Lower lobe of right lung (tissue), 2 donors: ENCODE data around the gene EHD4. TPM values are rescaled to one million over a fixed set of nuclear protein-coding genes. Genes with fewer than 3 reads are reported as not detected.

Experiments used
- ATAC-seq, 2 donors: fragments of 200-7000 bp; cut with Tn5 transposase; one replicate each; pipeline ENCODE4 v1.9.1; 2020 to 2022; ENCODE audit warnings: mild to moderate bottlenecking in 2 of 2, moderate library complexity in 2 of 2
- DNase-seq: peaks from one replicate; pipeline ENCODE4 v3.0.0-alpha.2; 2020
- H3K27ac ChIP-seq: fragments of 200-600 bp; one replicate; pipeline ENCODE4 v1.8.0; 2022
- H3K27me3 ChIP-seq: fragments of 200-600 bp; one replicate; pipeline ENCODE4 v1.8.0; 2022; ENCODE audit warnings: low read depth
- H3K36me3 ChIP-seq: fragments of 200-600 bp; one replicate; pipeline ENCODE4 v1.8.0; 2022; ENCODE audit warnings: mild to moderate bottlenecking
- H3K4me1 ChIP-seq: fragments of 200-600 bp; one replicate; pipeline ENCODE4 v1.8.0; 2022
- H3K4me3 ChIP-seq: fragments of 200-600 bp; one replicate; pipeline ENCODE4 v1.8.0; 2022; ENCODE audit warnings: mild to moderate bottlenecking
- H3K9me3 ChIP-seq: fragments of 200-600 bp; one replicate; pipeline ENCODE4 v1.8.0; 2022
- intact Hi-C: fragments of 100-400 bp; cut with DNase I; formaldehyde crosslinking; loops from one replicate; pipeline ENCODE4 v1.11.0; 2022
- total RNA-seq: library from RNA; stranded (reverse); fragmentation: NEBNext Ultra II Directional; extraction: Animal tissue kit (Norgen Biotek cat#: 25700); gene quantifications from one replicate; pipeline ENCODE4 v1.2.1, GENCODE V29; 2021
- TF ChIP-seq, protein P1 (sequence below): fragments of 200-600 bp; IDR thresholded peaks from one replicate; pipeline ENCODE4 v1.8.0; 2022; ENCODE audit warnings: antibody characterized with exemption, mild to moderate bottlenecking
- donor health status: DM: no; HTN: yes; CAD: no; lungs with severe emphysema.

The EHD4 gene
- total RNA-seq, 1 donor from 2014 or later, result 35.0 TPM

DNA sequence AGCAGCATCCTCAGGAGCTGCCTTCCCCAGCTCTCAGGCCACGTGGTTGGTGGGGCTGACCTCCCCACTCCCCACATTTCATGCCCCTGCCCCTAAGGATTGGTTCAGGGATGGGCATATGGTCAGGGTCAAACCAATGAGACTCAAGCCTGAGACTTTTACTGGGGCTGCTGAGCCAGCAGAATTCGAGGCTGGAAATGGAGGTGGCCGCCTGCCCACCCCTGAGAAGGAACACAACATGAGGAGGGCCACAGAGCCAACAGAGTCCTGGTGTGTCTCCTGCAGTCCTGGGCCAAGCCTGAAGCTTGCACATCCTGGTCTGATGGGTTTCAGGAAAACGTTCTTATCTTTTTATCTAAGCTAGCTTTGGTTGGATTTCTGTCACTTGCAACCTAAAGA lies 5.9 kb downstream of the EHD4 start:
- Histone ChIP-seq H3K4me1 (peaks cover 63% of the 10 kb centered on the region), H3K4me3 (no peak overlapping the region), H3K36me3 (no peaks in the 10 kb centered on the region), H3K9me3 (no peaks in the 10 kb centered on the region), H3K27ac (peak overlapping the region; percentile 24), H3K27me3 (no peaks in the 10 kb centered on the region)
- intact Hi-C loops, result no loop called here
- ATAC-seq, result no peak
- TF ChIP-seq, protein P1, sequence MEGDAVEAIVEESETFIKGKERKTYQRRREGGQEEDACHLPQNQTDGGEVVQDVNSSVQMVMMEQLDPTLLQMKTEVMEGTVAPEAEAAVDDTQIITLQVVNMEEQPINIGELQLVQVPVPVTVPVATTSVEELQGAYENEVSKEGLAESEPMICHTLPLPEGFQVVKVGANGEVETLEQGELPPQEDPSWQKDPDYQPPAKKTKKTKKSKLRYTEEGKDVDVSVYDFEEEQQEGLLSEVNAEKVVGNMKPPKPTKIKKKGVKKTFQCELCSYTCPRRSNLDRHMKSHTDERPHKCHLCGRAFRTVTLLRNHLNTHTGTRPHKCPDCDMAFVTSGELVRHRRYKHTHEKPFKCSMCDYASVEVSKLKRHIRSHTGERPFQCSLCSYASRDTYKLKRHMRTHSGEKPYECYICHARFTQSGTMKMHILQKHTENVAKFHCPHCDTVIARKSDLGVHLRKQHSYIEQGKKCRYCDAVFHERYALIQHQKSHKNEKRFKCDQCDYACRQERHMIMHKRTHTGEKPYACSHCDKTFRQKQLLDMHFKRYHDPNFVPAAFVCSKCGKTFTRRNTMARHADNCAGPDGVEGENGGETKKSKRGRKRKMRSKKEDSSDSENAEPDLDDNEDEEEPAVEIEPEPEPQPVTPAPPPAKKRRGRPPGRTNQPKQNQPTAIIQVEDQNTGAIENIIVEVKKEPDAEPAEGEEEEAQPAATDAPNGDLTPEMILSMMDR, result no peak
- no peak for DNase-seq

DNA sequence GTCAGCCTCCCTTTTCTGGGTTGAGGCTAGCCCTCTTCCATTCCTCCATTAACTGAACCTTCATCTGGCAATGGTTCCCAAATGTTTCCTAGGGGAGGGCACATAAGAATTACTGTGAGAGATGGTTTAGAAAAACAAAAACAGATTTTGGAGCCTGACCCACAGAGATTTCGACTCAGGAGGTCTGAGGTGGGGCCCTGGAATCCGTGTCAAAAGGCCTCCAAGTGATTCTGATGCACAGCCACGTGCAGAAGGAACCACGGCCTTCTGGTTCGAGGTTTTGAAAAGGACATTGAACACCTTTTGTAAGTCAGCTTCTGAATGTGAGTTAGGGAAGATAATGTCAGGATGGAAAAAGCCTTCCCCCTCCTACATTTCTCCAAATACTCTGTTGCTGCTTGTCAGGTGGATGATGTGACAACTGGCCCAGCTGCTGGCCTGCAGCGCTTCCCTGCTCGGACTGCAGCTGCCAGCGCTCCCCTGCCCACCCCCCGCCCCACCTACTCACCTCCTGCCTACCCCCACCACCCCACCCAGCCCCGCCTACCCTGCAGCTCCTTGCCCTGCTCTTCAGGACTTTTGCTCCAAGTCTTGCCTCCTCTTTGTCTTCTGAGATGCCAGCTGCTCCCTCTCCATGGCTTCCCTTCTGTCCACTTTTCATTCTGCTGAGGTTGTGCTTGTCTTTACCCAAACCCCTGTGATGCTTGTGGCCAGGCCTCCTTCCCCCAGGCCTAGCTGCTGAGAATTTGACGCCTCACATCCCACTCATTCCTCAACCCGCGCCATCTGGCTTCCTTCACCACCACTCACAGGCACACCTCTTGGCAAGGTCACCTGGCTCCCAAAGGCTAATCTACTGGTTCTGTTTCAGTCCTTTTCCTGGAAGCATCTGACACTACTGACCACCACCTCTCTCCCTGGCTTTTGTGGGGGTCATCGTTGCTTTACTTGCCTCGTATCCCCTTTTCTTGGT lies 6.6 kb downstream of the EHD4 start:
- Histone ChIP-seq H3K27ac (peak overlapping the region; percentile 24), H3K4me3 (no peak overlapping the region), H3K9me3 (no peaks in the 10 kb centered on the region), H3K4me1 (peaks cover 62% of the 10 kb centered on the region), H3K27me3 (no peaks in the 10 kb centered on the region), H3K36me3 (no peaks in the 10 kb centered on the region)
- intact Hi-C loops, result no loop called here
- DNase-seq (no peak), ATAC-seq (no peak)
- TF ChIP-seq, protein P1, result no peak

DNA sequence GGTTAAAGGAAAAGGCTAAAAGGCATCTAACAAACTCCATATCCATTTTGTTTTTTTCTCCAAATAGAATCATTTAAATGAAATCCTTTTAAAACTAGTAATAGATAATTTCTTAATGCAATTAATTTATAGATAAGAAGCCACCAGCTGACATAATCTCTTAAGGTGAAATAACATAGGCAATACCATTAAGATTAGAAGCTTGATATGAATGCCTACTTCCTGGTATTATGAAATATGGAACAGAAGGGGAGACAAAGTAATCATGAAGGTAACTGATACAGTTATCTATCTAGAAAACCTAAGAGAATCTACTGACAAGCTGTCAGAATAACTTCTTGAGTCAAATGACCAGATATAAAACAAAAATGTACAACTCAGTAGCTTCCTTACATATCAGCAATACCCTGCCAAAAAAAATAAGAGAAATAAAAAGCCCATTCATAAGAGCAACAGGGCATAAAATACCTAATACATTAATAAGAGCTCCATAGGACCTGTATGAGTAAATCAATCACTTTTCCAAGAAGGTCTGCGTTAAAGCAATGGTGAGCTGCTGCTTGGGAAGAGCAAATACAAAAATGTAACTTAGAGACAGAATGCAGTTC lies 10.7 kb downstream of the EHD4 start:
- no peaks in the 10 kb centered on the region for H3K36me3 ChIP-seq
- no peaks in the 10 kb centered on the region for H3K27me3 ChIP-seq
- peaks cover 45% of the 10 kb centered on the region for H3K4me1 ChIP-seq
- ATAC-seq (no peak), DNase-seq (no peak)
- TF ChIP-seq, protein P1, result no peak
- no peak overlapping the region for H3K27ac ChIP-seq
- H3K9me3 ChIP-seq, result no peaks in the 10 kb centered on the region
- no peak overlapping the region for H3K4me3 ChIP-seq
- intact Hi-C loops, result no loop called here

DNA sequence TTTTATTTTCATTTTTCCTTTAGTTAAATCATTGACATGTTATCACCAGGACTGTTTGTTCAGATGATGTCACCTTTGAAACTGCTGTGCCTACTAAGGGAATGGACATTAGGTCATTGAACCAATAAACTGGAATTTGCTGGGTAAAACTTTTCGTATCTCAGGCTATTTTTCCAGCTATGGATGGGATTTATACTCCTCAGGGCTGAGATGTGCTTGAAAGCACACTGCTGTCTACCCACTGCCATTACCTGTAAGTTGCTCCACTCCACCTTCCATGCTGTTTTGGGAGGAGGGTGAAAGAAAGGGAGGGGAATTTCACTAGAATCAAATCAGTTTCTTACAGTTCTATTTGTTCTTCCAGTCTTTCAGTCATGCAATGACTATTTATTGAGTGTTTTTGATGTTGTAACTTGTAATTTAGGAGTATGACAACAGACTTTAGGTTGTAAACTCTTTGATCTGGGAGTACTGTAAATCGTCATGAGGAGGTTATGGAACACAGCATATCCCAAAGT lies 11.3 kb downstream of the EHD4 start:
- Histone ChIP-seq H3K9me3 (no peaks in the 10 kb centered on the region), H3K27me3 (no peaks in the 10 kb centered on the region), H3K36me3 (no peaks in the 10 kb centered on the region), H3K4me3 (no peak overlapping the region), H3K4me1 (peaks cover 41% of the 10 kb centered on the region), H3K27ac (no peak overlapping the region)
- TF ChIP-seq, protein P1, result no peak
- intact Hi-C loops, result no loop called here
- DNase-seq (no peak), ATAC-seq (no peak)

DNA sequence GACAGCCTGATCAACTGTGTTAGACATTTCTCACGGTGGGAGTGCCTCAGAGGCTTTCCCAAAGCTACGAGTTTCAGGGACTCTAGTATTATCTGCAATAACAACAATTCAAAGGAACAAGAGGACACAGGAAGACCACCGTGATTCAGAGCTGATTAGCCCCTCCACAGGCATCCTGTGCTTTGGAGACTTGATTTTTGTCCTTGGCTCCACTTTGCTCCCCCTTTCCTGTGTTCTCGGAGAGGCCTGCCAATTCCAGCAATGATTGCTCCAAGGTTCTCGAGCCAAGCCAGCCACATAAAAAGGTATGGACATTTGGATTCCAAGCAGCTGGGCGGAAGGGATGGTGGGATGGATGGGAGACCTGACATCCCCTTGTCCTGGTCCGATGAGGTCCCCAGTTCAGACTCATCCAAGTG lies 14.3 kb downstream of the EHD4 start:
- H3K4me1 ChIP-seq, result peaks cover 38% of the 10 kb centered on the region
- peak overlapping the region; percentile 51 for H3K27ac ChIP-seq
- TF ChIP-seq, protein P1, result no peak
- H3K4me3 ChIP-seq, result no peak overlapping the region
- H3K27me3 ChIP-seq, result no peaks in the 10 kb centered on the region
- DNase-seq, result no peak
- intact Hi-C loops, result no loop called here
- ATAC-seq, result no peak
- no peaks in the 10 kb centered on the region for H3K9me3 ChIP-seq
- peaks cover 9% of the 10 kb centered on the region for H3K36me3 ChIP-seq
